Measurements from ENCODE around the gene PTCRA. TPM values are rescaled to one million over a fixed set of nuclear protein-coding genes. Genes with fewer than 3 reads are reported as not detected.
A peak's percentile ranks its signal among the peaks of the same experiment; 100 is the strongest.

The PTCRA gene
- total RNA-seq, 2 experiments from 2014 or later, result not detected

DNA sequence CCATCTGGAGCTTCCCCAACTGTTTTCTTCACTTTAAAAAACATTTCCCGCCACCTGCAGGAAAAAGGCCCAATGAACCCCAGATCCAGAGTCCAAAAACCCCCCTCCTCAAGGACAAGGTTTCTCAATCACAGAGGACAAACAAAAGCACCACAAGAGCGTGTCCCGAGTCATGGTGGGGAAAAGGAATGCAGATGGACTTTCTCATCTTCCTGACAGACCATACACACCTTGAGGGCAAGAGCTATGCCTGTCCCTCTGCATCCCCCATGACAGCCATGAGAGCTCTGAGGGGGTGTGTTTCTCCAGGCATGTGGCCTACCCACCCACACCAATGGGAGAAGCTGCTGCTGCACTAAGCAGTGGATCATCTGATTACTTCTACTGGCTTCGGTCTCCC lies 54.1 kb downstream of the PTCRA start:
- CTCF ChIA-PET, result interaction anchor here (0.7 to 1.0 kb wide), 2 partner anchors 9 to 26 kb away, joined by 3 read pairs; partner anchors contain the start of gene PEX6
- DNase-seq, result no peak

DNA sequence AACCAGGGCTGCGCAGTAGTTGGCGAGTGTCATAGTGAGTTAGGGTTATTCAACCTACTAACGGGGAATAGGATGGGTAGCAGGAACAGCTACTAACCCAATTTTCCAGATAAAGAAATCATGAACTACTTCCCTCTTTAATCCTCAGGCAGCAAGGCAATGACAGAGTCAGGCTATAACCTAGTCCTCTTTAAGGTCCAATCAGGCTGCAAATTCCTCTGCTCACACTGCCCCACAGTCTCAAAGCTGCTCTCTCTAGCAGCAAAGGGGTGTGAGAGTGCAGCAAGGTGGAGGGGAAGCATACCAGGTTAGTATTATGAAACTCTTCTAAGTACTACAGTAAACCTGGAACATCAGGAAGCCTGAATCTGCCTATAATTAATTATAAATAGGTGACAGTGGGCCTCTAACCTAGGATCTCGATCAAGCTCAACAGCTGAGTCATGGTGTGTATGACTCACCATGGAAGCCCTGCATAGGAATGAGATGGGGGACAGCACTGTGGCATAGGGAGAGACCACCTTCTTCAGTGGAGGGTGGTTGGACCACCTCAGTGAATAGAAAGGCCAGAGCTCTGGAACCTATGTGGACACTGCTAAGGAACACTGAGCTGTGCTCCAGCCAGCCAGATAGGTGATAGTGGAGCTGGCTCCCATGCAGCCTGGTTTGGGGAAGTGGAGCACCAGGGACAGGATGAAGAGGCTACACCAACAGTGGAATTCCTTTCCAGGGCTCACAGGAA lies 55.2 kb downstream of the PTCRA start:
- Mint-ChIP-seq H3K4me1 (peaks cover 13% of the 10 kb centered on the region), H3K36me3 (ENCODE audit: low read depth) (peaks cover 8% of the 10 kb centered on the region), H3K4me3 (no peak overlapping the region), H3K27ac (no peak overlapping the region), H3K27me3 (no peaks in the 10 kb centered on the region), H3K9me3 (no peaks in the 10 kb centered on the region)
- CTCF ChIA-PET, result interaction anchor here (1.0 to 1.3 kb wide), 3 partner anchors 25 to 173 kb away, joined by 3 read pairs; partner anchors contain the start of genes KLHDC3 and MEA1
- POLR2A ChIA-PET, result interaction anchor here (1.2 to 1.7 kb wide), 3 partner anchors 8 to 13 kb away, joined by 3 to 6 read pairs (median 4); partner anchors contain the start of genes GNMT and PEX6
- no peak for DNase-seq

More for the DNA sequence above, 54.1 kb downstream of the PTCRA start:
- Mint-ChIP-seq H3K27ac (no peak overlapping the region), H3K27me3 (no peaks in the 10 kb centered on the region), H3K9me3 (no peaks in the 10 kb centered on the region), H3K36me3 (ENCODE audit: low read depth) (peaks cover 11% of the 10 kb centered on the region), H3K4me3 (no peak overlapping the region), H3K4me1 (peaks cover 7% of the 10 kb centered on the region)
- POLR2A ChIA-PET, result no interaction called here

GRCh38 chr6:42971746-42972327 lies 56.0 kb downstream of the PTCRA start:
- peak overlapping the region; percentile 52 for H3K27ac Mint-ChIP-seq
- CTCF ChIA-PET, result interaction anchor here (1.3 kb wide), 1 partner anchor 172 kb away, joined by 3 read pairs; no protein-coding TSS in a partner anchor
- POLR2A ChIA-PET, result interaction anchor here (1.7 kb wide), 2 partner anchors 7 to 11 kb away, joined by 4 to 6 read pairs; partner anchors contain the start of genes GNMT and PEX6

DNA sequence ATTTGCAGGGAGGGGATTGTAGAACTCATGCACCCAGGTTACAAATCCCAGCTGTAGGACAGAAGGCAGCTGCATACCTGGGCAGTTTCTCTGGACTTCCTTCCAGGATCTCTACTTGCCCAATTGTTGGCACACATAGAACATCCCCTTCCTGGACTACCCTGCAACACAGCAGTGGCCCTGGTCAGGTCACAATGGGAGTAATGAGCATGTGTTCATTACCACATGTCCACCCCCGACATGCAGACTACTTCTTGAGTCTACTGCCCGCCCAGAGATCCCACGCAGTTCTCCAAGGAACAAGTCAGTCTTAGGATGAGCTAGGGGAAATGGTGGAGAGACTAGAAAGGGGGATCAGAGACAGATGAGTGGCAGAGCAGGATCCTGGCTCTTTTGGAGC lies 58.1 kb downstream of the PTCRA start:
- Mint-ChIP-seq H3K36me3 (ENCODE audit: low read depth) (peaks cover 22% of the 10 kb centered on the region), H3K27me3 (no peaks in the 10 kb centered on the region), H3K4me3 (no peak overlapping the region), H3K9me3 (no peaks in the 10 kb centered on the region), H3K4me1 (peaks cover 29% of the 10 kb centered on the region), H3K27ac (no peak overlapping the region)
- no peak for DNase-seq
- ChIA-PET POLR2A (interaction anchor here (2.0 to 3.2 kb wide), 2 partner anchors 10 to 45 kb away, joined by 5 to 14 read pairs; partner anchors contain the start of genes CNPY3 and PPP2R5D), CTCF (no interaction called here)

More at GRCh38 chr6:42971746-42972327, 56.0 kb downstream of the PTCRA start:
- peaks cover 12% of the 10 kb centered on the region for H3K36me3 Mint-ChIP-seq (ENCODE audit: low read depth)
- H3K4me1 Mint-ChIP-seq, result peaks cover 20% of the 10 kb centered on the region
- no peaks in the 10 kb centered on the region for H3K9me3 Mint-ChIP-seq
- no peak overlapping the region for H3K4me3 Mint-ChIP-seq
- DNase-seq, result no peak
- H3K27me3 Mint-ChIP-seq, result no peaks in the 10 kb centered on the region

DNA sequence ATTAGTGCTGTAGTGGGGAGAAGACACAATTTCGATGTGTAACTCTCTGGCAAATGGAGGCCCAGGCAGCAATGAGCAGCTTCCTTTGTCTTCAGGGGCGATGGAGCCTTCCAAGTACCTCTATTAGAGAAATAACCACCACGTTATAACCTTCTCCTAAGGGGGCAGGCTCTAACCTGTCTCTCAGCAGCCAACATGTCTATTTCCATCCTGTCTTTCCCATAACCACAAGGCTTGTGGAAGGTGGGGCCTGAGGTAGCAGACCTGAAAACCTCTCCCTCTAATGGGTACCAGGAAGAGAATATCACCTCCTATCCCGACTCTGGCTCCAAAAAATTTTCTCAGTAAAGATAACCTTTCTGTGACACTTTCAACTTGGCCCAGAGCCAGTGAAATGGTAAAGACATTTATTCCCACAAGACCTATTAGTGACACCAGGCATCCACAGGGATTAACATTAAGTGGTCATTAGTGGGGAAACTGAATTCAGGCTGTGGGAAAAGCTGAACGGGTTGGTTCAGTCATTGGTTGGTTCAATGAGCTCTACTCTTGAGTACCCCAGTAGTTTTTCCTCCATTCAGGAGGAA lies 59.2 kb downstream of the PTCRA start:
- Mint-ChIP-seq H3K9me3 (no peaks in the 10 kb centered on the region), H3K4me1 (peaks cover 40% of the 10 kb centered on the region), H3K36me3 (ENCODE audit: low read depth) (peaks cover 22% of the 10 kb centered on the region), H3K27me3 (no peaks in the 10 kb centered on the region), H3K27ac (no peak overlapping the region), H3K4me3 (no peak overlapping the region)
- DNase-seq, result no peak
- CTCF ChIA-PET, result interaction anchor here (0.6 to 1.1 kb wide), 3 partner anchors 9 to 169 kb away, joined by 3 to 5 read pairs (median 4); partner anchors contain the start of gene PPP2R5D
- POLR2A ChIA-PET, result interaction anchor here (1.0 to 3.2 kb wide), 5 partner anchors 9 to 79 kb away, joined by 3 to 14 read pairs (median 4); partner anchors contain the start of genes CNPY3, CUL7 and PPP2R5D

Other genes starting within 250 kb of the PTCRA start
- not detected for gene PRPH2, start 193.5 kb upstream of the PTCRA start, total RNA-seq
- 10 to 100 TPM; 33.7 to 34.9 TPM for gene TBCC, start 169.9 kb upstream of the PTCRA start, total RNA-seq
- 10 to 100 TPM; 27.9 to 28.1 TPM for gene BICRAL, start 134.0 kb upstream of the PTCRA start, total RNA-seq
- gene RPL7L1, start 36.4 kb upstream of the PTCRA start, total RNA-seq, result 10 to 100 TPM; 71.4 to 74.2 TPM
- 10 to 100 TPM; 51.1 to 53.2 TPM for gene CNPY3, start 13.4 kb downstream of the PTCRA start, total RNA-seq
- gene GNMT, start 44.7 kb downstream of the PTCRA start, total RNA-seq, result under 1 TPM; 0.38 to 0.60 TPM
- gene PEX6, start 63.1 kb downstream of the PTCRA start, total RNA-seq, result 10 to 100 TPM; 27.4 to 29.1 TPM
- 10 to 100 TPM; 56.8 to 59.3 TPM for gene PPP2R5D, start 68.5 kb downstream of the PTCRA start, total RNA-seq
- gene MEA1, start 97.9 kb downstream of the PTCRA start, total RNA-seq, result 10 to 100 TPM; 56.6 to 60.6 TPM
- 10 to 100 TPM; 64.6 to 68.7 TPM for gene KLHDC3, start 98.2 kb downstream of the PTCRA start, total RNA-seq
- gene RRP36, start 105.6 kb downstream of the PTCRA start, total RNA-seq, result 10 to 100 TPM; 59.2 to 60.4 TPM
- 10 to 100 TPM; 12.7 to 13.0 TPM for gene CUL7, start 137.8 kb downstream of the PTCRA start, total RNA-seq
- 10 to 100 TPM; 46.8 to 57.8 TPM for gene MRPL2, start 143.4 kb downstream of the PTCRA start, total RNA-seq
- gene KLC4, start 143.6 kb downstream of the PTCRA start, total RNA-seq, result 10 to 100 TPM; 19.3 to 20.3 TPM
- under 1 TPM; 0.23 to 0.35 TPM for gene PTK7, start 160.3 kb downstream of the PTCRA start, total RNA-seq